HG03442 (cell line): ENCODE measurements around the gene LHX2.

Source experiments
- ATAC-seq: cut with Tn5 transposase; IDR thresholded peaks from one replicate; pipeline ENCODE4 v1.9.1; 2021; ENCODE audit warnings: mild to moderate bottlenecking, moderate library complexity; ENCODE audit not compliant: unreplicated experiment

Gene LHX2

DNA sequence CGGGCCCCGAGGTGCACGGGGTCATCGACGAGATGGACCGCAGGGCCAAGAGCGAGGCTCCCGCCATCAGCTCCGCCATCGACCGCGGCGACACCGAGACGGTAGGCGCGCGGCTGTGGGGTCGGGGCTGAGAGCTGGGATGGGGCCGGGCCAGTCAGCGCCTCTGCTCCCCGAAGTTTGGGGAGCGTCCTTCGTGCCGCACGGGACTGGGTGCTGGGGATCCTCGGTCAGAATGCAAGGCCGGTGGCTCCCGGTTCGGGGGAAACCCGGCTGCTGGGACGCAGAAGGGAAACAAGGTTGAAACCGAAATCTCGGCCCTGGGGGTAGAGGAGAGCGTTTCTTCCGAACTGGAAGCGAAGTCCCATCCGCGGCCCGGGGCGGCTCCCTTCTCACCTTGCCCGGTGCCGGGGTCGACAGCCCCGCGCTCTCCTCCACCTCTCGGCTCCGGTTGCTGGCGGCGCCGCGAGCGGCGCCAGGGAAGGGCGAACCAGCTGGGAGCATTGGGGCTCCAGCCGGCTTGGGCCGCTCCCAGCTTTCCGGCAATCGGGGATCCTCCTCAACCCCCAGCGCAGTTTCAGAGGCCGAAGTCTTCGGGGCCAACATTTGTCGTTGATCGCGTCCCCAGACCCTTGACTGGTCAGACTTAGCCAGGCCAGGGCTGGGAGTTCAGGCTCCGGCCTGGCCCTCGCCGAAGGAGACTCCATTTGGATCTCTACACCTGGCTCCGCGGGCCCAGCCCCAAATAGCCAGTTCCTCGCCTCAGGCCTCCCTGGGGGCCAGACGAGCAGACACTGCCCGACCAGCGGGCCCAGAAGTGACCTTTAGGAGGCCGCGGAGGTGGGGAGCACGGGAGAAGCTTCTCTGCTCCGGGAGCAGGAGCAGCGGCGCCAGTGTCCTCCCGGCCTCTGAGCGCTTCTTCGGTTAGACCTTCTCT, 1.1 kb downstream of the LHX2 start:
- no peak for ATAC-seq

DNA sequence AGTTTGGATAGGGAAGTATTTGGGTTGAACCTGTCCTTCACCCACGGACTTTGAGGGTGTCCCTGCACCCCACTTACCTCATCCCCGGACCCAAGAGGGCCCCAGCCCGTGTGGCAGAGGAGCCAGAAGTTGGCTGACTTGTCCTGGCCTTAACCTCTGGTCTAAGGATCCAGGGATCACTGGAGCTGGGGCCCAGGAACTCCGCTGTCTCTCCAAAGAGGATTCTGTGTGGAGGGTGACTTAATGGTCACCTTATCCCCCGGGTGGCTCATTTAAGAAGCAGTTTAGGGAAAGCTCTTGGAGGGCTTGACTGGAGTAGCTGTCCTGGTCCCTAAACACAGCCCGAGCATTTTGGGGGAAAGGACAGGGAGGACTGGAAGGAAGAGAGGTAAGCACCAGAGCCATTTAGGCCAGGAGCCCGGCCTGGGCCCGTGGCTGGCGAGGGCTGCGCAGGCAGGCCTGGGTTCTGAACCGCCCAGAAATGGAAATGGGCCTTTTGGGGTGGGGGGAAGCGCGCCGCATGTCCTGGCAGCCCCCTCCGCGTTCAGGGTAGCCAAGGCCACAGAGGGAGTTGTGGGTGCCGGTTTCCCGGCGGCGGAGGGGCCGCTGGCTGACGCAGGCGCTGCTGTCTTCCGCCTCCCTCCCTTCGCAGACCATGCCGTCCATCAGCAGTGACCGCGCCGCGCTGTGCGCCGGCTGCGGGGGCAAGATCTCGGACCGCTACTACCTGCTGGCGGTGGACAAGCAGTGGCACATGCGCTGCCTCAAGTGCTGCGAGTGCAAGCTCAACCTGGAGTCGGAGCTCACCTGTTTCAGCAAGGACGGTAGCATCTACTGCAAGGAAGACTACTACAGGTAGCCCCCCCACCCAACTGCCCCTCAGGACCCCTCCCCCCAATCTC, 2.0 kb downstream of the LHX2 start:
- ATAC-seq: no peak

- no peak for ATAC-seq
Measured at GRCh38 chr9:124014211-124014955, 2.8 kb downstream of the LHX2 start.

- no peak for ATAC-seq
Measured at GRCh38 chr9:124014956-124015660, 3.5 kb downstream of the LHX2 start.

DNA sequence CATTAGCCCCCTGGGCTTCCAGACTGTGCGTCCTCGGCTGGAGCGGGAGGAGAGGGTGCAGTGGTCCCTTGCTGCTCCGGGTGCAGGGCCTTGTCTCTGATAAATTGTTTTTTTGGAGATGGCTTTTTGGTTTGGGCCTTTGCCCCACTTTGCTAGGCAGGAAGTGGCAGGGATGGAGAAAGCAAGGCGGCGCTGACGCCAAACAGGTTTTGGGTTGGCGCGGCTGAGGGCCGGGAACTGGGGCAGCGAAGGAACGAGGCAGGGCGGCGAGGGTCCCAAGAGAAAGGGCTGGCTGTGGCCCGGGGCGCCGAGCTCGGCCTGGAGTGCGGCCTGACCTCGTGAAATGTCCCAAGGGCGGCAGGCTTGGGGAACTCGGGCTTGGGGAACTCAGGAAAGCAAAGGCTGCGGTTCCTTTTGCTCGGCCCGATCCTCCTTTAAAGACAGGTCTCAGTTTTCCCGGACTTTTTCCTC, 4.1 kb downstream of the LHX2 start:
- ATAC-seq: no peak

- ATAC-seq: no peak
Measured at GRCh38 chr9:124016175-124017050, 4.8 kb downstream of the LHX2 start.

DNA sequence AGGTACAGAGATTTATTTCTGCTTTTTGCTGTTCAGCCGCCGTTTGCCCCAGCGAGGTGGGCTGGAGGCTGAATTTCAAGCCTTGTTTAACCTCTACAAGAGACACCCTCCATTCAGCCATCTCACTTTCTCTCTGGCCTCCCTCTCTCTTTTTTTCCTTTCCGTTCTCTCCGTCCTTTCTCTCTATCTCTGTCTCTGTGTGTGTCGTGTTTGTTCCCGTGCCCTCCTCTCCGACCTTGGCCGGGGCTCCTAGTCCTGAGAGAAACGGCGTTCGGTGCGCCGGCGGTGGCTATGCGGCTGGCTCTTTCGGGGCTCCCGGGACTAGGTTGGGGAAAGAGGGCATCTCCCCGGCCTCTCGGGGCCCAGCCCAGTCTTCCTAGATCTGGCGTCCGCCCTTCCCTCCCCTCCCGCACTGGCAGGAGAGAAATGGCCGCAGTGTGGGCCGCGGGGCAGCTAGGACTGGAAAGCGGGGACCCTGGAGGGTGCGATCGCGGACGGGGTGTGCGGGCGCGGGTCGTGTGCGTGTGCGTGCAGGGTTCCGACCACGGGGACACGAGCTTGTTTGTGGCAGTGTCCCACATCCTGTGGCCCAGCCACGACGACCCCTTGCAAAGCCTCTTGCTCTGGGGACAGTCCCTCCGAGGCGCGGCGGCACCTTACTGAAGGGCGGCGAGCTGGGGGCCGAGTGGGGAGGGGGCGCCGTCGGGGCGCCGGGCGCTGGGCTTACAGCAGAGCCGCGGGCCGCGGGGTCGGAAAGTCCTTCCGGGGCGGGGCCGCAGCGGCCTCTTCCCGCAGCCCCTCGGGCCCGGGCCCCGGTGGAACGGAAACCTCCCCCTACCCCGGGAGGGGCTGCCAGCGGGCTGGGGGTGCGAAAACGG, 5.7 kb downstream of the LHX2 start:
- no peak for ATAC-seq

- ATAC-seq: no peak
Measured at GRCh38 chr9:124017929-124018729, 6.6 kb downstream of the LHX2 start.

DNA sequence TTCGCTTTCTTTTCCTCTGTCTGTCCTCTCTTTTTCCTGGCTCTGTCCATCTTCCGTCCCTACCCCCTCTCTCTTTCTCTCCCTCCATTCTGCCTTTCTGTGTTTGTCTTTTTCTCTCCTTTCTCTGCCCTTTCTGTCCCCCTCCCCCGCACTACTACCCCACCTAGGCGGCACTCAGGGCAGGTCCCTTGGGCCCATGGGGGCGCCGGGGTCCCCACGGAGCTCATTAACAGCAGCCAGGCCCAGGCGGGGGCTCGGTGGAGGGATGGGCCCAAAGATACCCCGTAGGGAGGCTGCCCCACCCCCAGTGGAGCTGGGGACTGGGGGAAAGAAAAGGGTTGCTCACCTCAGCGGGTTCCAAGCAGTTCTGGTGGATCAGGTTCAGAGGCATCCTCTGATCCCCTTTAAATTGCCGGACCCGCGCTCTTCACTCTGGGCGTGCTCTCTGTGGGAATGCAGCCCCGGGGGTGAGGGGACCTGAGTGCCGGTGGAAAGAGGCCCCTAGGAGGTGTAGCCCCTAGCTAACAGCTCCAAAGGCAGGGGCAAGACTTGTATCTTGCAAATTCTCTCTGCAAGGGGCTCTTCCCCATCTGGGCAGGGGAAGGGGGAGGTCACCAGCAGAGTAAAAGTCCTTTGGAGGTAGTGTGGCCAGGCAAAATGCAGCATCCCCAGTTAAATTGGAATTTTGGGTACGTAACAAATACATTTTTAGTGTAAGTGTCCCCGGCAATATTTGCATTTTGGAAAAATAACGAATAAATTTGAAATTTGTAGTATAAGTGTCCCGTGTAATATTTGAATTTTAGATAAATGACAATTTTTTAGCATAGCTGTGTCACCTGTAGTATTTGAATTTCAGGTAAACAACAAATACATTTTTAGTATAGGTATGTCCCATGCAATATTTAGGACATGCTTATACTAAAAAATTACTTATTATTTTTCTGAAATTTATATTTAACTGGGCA, 7.4 kb downstream of the LHX2 start:
- ATAC-seq: no peak

DNA sequence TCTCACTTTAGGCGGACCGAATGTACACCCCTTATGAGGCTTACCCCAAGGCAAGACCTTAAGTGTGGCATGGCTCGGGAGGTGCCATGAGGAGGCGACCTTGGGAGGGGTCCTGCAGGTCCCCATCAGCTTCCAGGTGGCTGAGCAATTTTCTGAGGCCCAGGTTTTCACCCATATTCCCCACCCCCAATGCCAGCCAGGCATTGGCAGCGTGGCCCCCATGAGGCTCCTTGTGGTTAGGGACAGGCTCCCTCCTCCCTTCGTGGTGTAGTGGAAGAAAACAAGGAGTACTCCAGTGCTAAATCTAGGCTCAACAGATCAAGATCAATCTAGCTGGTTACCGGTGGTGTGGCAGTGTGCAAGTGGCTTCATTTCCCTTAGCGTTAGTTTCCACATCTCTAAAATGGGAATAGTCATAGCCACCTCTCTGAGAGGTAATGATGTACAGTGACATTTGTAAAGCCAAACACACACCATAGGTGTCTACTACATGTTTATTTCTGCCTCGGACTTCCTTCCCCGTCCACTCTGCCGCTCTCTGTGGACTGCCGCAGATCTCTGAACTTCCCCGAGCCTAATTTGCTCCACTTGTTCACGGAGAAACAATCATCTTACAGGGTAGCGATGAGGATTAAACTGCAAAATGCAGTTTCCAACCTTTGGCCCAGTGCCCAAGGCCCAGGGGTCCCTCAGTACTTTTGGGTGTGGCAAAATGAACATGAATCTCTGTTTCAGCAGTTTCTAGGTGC, 8.4 kb downstream of the LHX2 start:
- no peak for ATAC-seq

- ATAC-seq: no peak
Measured at GRCh38 chr9:124020520-124021384, 9.2 kb downstream of the LHX2 start.

- ATAC-seq: no peak
Measured at GRCh38 chr9:124021385-124021769, 9.8 kb downstream of the LHX2 start.

GRCh38 chr9:124022201-124023121, 10.9 kb downstream of the LHX2 start:
- no peak for ATAC-seq

GRCh38 chr9:124024107-124024506, 12.5 kb downstream of the LHX2 start:
- ATAC-seq: no peak
